ENCODE results near the gene FAM50B.

FAM50B gene

DNA sequence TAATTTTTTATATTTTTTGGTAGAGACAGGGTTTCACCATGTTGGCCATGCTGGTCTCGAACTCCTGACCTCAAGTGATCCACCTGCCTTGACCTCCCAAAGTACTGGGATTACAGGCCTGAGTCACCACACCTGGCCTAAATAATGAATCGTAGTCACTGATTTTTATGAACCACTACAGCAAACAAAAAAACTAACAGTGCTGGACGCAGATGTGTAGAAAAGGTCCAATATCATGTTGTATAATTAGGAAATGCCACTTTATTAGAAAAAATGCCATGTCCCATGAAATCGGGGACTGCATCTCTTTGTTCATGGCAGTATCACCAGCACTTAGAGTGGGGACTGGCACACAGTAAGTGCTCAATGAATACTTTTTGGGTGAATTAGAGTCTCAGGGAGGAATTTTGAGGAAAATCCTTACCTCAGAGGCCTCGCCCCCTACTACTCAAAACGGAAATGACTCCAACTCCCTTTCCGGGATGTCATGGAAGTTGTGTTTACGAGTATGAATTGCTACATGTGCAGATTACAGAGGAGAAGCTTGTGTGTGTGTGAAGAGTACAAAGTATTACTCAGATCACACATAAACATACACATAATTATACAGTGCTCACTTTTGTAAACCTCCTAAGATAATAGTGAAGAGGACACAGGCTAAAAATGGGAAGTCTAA is 43.6 kb upstream of the FAM50B start:
- in situ Hi-C loops (cut with MboI; ENCODE audit: low pct_unique_long_range_greater_than_20kb, low sequenced_read_pairs, unreplicated experiment): no loop called here
- no peak for DNase-seq (ENCODE audit: low spot score)
- TF ChIP-seq, protein P1, sequence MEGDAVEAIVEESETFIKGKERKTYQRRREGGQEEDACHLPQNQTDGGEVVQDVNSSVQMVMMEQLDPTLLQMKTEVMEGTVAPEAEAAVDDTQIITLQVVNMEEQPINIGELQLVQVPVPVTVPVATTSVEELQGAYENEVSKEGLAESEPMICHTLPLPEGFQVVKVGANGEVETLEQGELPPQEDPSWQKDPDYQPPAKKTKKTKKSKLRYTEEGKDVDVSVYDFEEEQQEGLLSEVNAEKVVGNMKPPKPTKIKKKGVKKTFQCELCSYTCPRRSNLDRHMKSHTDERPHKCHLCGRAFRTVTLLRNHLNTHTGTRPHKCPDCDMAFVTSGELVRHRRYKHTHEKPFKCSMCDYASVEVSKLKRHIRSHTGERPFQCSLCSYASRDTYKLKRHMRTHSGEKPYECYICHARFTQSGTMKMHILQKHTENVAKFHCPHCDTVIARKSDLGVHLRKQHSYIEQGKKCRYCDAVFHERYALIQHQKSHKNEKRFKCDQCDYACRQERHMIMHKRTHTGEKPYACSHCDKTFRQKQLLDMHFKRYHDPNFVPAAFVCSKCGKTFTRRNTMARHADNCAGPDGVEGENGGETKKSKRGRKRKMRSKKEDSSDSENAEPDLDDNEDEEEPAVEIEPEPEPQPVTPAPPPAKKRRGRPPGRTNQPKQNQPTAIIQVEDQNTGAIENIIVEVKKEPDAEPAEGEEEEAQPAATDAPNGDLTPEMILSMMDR (IDR thresholded peaks at IDR 0.05; ENCODE audit: extremely low read depth, insufficient read depth, missing control alignments): no peak

- in situ Hi-C loops (cut with MboI; ENCODE audit: low pct_unique_long_range_greater_than_20kb, low sequenced_read_pairs, unreplicated experiment): no loop called here
- no peak for DNase-seq (ENCODE audit: low spot score)
- TF ChIP-seq, protein P1 (IDR thresholded peaks at IDR 0.05; ENCODE audit: extremely low read depth, insufficient read depth, missing control alignments): no peak
Measured at GRCh38 chr6:3806169-3806922, 42.8 kb upstream of the FAM50B start.

DNA sequence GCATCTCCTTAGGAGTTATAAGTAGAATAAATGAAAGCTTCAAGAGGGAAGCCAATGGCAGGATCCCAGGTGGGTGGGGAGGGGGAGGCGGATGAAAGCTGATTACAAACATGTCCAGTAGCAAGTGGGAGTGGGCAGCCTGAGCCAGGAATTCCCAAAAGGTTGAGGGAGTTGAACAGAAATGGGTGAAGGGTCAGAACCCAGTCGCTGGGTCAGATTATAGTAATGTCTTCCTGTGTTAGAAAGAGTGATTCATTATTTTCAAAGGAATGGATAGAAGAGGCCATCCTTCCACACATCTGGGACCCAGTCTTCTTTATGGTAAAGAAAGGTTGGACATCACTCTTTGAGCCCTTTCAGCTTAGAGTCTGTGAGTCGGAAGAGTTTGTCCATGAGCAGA is 41.0 kb upstream of the FAM50B start:
- in situ Hi-C loops (cut with MboI; ENCODE audit: low pct_unique_long_range_greater_than_20kb, low sequenced_read_pairs, unreplicated experiment): no loop called here
- TF ChIP-seq, protein P1 (IDR thresholded peaks at IDR 0.05; ENCODE audit: extremely low read depth, insufficient read depth, missing control alignments): no peak
- no peak for DNase-seq (ENCODE audit: low spot score)

DNA sequence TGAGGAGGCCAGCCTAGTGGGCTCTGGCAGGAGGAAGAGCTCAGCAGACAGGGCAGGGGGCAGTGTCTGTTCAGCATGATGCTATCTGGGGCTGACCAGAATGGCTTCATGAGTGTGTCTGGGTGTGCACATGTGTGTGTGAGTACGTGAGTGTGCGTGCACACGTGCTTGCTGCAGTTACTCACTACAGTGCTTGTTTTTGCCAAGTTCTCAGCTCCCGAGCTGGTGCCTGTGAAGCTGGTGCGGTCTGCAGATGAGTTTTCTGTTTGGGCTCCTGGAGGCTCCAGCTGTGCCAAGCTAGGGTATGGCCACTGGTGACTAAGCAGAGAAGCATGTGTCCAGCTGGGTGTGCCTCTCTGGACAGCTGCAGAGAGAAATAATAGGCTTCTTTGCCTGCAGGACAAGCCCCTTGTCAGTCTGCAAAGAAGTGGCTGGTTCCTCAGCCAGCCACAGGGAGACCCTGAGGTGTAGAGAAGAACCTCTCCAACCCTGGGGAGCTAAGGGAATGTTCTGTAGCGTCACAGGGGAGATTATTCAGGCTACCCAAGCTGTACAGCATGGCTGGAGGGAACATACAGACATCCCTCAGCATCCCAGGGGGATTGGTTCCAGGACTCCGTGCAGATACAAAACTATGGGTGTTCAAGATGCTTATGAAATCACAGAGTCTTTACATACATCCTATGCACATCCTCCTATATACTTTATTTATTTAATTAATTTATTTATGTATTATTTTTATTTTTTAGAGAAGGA is 40.2 kb upstream of the FAM50B start:
- DNase-seq (ENCODE audit: low spot score): no peak
- in situ Hi-C loops (cut with MboI; ENCODE audit: low pct_unique_long_range_greater_than_20kb, low sequenced_read_pairs, unreplicated experiment): no loop called here
- TF ChIP-seq, protein P1 (IDR thresholded peaks at IDR 0.05; ENCODE audit: extremely low read depth, insufficient read depth, missing control alignments): no peak

DNA sequence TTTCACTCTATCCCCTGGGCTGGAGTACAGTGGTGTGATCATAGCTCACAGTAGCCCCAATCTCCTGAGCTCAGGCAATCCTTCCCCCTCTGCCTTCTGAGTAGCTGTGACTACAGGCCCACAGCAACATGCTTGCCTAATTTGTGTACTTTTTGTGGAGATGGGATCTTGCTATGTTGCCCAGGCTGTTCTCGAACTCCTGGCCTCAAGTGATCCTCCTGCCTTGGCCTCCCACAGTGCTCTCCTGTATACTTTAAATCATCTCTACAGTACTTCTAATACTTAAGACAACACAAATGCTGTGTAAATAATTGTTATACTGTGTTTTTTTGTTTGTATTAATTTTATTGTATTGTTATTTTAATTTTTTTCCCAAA is 39.7 kb upstream of the FAM50B start:
- DNase-seq (ENCODE audit: low spot score): no peak
- TF ChIP-seq, protein P1 (IDR thresholded peaks at IDR 0.05; ENCODE audit: extremely low read depth, insufficient read depth, missing control alignments): no peak
- in situ Hi-C loops (cut with MboI; ENCODE audit: low pct_unique_long_range_greater_than_20kb, low sequenced_read_pairs, unreplicated experiment): no loop called here

- TF ChIP-seq, protein P1 (IDR thresholded peaks at IDR 0.05; ENCODE audit: extremely low read depth, insufficient read depth, missing control alignments): no peak
- in situ Hi-C loops (cut with MboI; ENCODE audit: low pct_unique_long_range_greater_than_20kb, low sequenced_read_pairs, unreplicated experiment): no loop called here
- DNase-seq (ENCODE audit: low spot score): no peak
Measured at GRCh38 chr6:3809982-3810381, 39.2 kb upstream of the FAM50B start.
